PC-3 (cell line): ENCODE results near the gene GOLGA7B. TPM values are rescaled to one million over a fixed set of nuclear protein-coding genes. Genes with fewer than 3 reads are reported as not detected.
A peak's percentile ranks its signal among the peaks of the same experiment; 100 is the strongest.

Experiments
- ATAC-seq: fragments of 200-7000 bp; cut with Tn5 transposase; 2 replicates; pipeline ENCODE4 v1.9.1; 2020; ENCODE audit warnings: mild to moderate bottlenecking, moderate library complexity
- BruUV-seq: library from RNA; stranded (reverse); fragments of 400-500 nt; replicated peaks from 2 replicates; lab custom pipeline; 2021; lab: Mats Ljungman, UMichigan
- CTCF ChIA-PET: fragments of 300-600 bp; sonication (Branson Sonifier 250); formaldehyde crosslinking; loops from one replicate; lab custom pipeline; 2022; ENCODE audit warnings: antibody characterized with exemption; lab: Charles Lee
- POLR2A ChIA-PET: fragments of 300-600 bp; sonication (Branson Sonifier 250); formaldehyde crosslinking; loops from one replicate; lab custom pipeline; 2022; ENCODE audit warnings: antibody characterized with exemption; ENCODE audit not compliant: unreplicated experiment; lab: Charles Lee
- DNase-seq: peaks from one replicate; pipeline ENCODE4 v3.0.0-alpha.2; 2015
- H2AFZ ChIP-seq: fragments of 300-600 bp; sonication (generic); 2 replicates; pipeline ENCODE4 v1.6.0; 2016; ENCODE audit warnings: antibody characterized with exemption, low read length
- H3F3A ChIP-seq: fragments of 300-600 bp; sonication (generic); one replicate; pipeline ENCODE4 v1.6.0; 2017; ENCODE audit warnings: antibody characterized with exemption, low read length, control low read depth, mild to moderate bottlenecking; ENCODE audit not compliant: unreplicated experiment
- H3K27ac ChIP-seq: fragments of 300-600 bp; sonication (generic); 2 replicates; pipeline ENCODE4 v1.5.1; 2016; ENCODE audit warnings: mild to moderate bottlenecking, low read length
- H3K27me3 ChIP-seq: fragments of 300-600 bp; sonication (generic); 2 replicates; pipeline ENCODE4 v1.6.1; 2016; ENCODE audit warnings: low read length, mixed read lengths
- H3K36me3 ChIP-seq: fragments of 300-600 bp; sonication (generic); 2 replicates; pipeline ENCODE4 v1.6.1; 2016; ENCODE audit warnings: low read depth, mixed run types, low read length, mixed read lengths
- H3K4me1 ChIP-seq: fragments of 300-600 bp; sonication (generic); 2 replicates; pipeline ENCODE4 v1.5.1; 2016; ENCODE audit warnings: low read length; ENCODE audit not compliant: insufficient read depth
- H3K4me2 ChIP-seq: fragments of 300-600 bp; sonication (generic); 2 replicates; pipeline ENCODE4 v1.6.0; 2016; ENCODE audit warnings: low read length
- H3K4me3 ChIP-seq: fragments of 300-600 bp; sonication (generic); 2 replicates; pipeline ENCODE4 v1.5.1; 2016; ENCODE audit warnings: mild to moderate bottlenecking, low read length, mixed read lengths
- H3K79me2 ChIP-seq: fragments of 300-600 bp; sonication (generic); 2 replicates; pipeline ENCODE4 v1.6.1; 2017; ENCODE audit warnings: low read length, mixed read lengths
- H3K9ac ChIP-seq: fragments of 300-600 bp; sonication (generic); 2 replicates; pipeline ENCODE4 v1.6.0; 2016; ENCODE audit warnings: mild to moderate bottlenecking, low read length
- H3K9me2 ChIP-seq: fragments of 300-600 bp; sonication (generic); replicated peaks from 2 replicates; pipeline ENCODE4 v1.6.1; 2016; ENCODE audit warnings: mixed run types, low read length, mixed read lengths
- H3K9me3 ChIP-seq: fragments of 300-600 bp; sonication (generic); 2 replicates; pipeline ENCODE4 v1.6.1; 2016; ENCODE audit warnings: low read length, mixed read lengths
- H4K20me1 ChIP-seq: fragments of 300-600 bp; sonication (generic); 2 replicates; pipeline ENCODE4 v1.6.1; 2016; ENCODE audit warnings: low read length, mixed read lengths
- EZH2 ChIP-seq: fragments of 300-600 bp; sonication (generic); IDR thresholded peaks from one replicate; pipeline ENCODE4 v1.6.1; 2017; ENCODE audit warnings: antibody characterized with exemption, mild to moderate bottlenecking, low read length; ENCODE audit not compliant: unreplicated experiment
- EZH2phosphoT487 ChIP-seq: fragments of 300-600 bp; sonication (generic); IDR thresholded peaks from 2 replicates; pipeline ENCODE4 v1.6.1; 2018; ENCODE audit warnings: mild to moderate bottlenecking, antibody characterized with exemption, low read length, borderline replicate concordance
- intact Hi-C: fragments of 100-400 bp; cut with micrococcal nuclease; formaldehyde crosslinking; loops from 2 replicates; pipeline ENCODE4 v1.9.0; 2023
- total RNA-seq: library from RNA; depleted of rRNA; stranded (reverse); fragments of >200 nt; gene quantifications from 2 replicates; pipeline ENCODE4 v1.2.3, GENCODE V29; 2014
- TF ChIP-seq, protein P1 (sequence below): fragments of 300-600 bp; sonication (generic); conservative IDR thresholded peaks from 2 replicates; pipeline ENCODE4 v1.5.1; 2017; ENCODE audit warnings: antibody characterized with exemption, low read depth, mild to moderate bottlenecking, low read length

The GOLGA7B gene
- total RNA-seq, 1 experiment from 2014 or later: 0.26 TPM

DNA sequence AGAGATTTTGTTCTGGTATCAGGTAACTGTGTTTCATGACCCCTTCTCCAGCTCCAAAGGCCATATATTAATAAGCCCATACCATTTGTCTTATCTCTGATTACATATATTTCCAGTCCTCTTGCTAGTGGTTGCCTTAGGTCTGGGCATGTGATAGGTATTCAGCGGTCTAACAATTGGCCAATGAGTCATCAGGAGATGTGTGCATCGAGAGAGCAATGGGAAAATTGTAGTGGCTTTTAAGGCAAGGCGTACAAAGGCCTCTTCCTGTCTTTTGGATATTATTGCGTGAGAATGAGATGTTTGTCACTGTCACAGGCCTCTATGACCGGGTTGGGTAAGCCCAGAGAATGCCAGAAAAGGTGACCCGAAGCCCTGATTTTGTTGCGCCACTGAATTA lies 39.2 kb upstream of the GOLGA7B start:
- ChIA-PET POLR2A (no interaction called here), CTCF (no interaction called here)
- no TSS peak for BruUV-seq
- Histone ChIP-seq H3K79me2 (no peaks in the 10 kb centered on the region), H4K20me1 (no peaks in the 10 kb centered on the region), H3K9ac (no peak overlapping the region), H3K27me3 (no peaks in the 10 kb centered on the region), H3K4me3 (no peak overlapping the region), H3K4me2 (no peak overlapping the region), H3K9me3 (no peaks in the 10 kb centered on the region), H3K36me3 (no peaks in the 10 kb centered on the region), H3K4me1 (peaks cover 17% of the 10 kb centered on the region), H3K9me2 (no peaks in the 10 kb centered on the region), H2AFZ (no peak overlapping the region), H3F3A (no peaks in the 10 kb centered on the region), H3K27ac (no peak overlapping the region; the same call in 1 of the 2 replicates)
- DNase-seq: peak; percentile 51
- intact Hi-C loops: no loop called here
- TF ChIP-seq EZH2: no peak
- no peak for TF ChIP-seq EZH2phosphoT487
- TF ChIP-seq, protein P1, sequence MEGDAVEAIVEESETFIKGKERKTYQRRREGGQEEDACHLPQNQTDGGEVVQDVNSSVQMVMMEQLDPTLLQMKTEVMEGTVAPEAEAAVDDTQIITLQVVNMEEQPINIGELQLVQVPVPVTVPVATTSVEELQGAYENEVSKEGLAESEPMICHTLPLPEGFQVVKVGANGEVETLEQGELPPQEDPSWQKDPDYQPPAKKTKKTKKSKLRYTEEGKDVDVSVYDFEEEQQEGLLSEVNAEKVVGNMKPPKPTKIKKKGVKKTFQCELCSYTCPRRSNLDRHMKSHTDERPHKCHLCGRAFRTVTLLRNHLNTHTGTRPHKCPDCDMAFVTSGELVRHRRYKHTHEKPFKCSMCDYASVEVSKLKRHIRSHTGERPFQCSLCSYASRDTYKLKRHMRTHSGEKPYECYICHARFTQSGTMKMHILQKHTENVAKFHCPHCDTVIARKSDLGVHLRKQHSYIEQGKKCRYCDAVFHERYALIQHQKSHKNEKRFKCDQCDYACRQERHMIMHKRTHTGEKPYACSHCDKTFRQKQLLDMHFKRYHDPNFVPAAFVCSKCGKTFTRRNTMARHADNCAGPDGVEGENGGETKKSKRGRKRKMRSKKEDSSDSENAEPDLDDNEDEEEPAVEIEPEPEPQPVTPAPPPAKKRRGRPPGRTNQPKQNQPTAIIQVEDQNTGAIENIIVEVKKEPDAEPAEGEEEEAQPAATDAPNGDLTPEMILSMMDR: no peak
- no peak for ATAC-seq

DNA sequence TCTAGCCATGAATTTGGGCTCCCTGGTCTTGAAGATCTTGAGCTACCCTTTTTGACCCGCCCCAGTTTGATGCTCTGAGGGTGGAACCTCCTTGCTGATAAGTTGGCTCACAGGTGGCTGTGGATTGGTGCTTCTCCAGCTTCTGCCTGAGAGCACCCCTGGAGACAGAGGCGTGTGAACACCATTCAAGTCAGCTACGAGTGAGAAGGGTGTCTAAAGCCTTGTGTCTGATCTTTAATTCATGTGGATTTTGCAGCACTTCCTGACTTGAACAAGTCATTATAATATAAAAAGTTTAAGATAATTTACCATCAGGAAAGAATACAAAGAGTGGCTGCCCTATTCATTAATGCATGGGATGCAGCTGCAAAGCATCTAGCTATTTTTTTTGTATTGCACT lies 37.7 kb upstream of the GOLGA7B start:
- intact Hi-C loops: no loop called here
- H3K4me1 ChIP-seq: peaks cover 17% of the 10 kb centered on the region
- no peak for ATAC-seq
- no TSS peak for BruUV-seq
- POLR2A ChIA-PET: no interaction called here
- DNase-seq: no peak
- CTCF ChIA-PET: no interaction called here
- H3F3A ChIP-seq: no peaks in the 10 kb centered on the region
- H3K9me2 ChIP-seq: no peaks in the 10 kb centered on the region
- TF ChIP-seq, protein P1: no peak
- TF ChIP-seq EZH2phosphoT487 (no peak), EZH2 (no peak)
- H3K36me3 ChIP-seq: no peaks in the 10 kb centered on the region
- no peak overlapping the region for H3K4me3 ChIP-seq
- H4K20me1 ChIP-seq: no peaks in the 10 kb centered on the region
- no peaks in the 10 kb centered on the region for H3K9me3 ChIP-seq
- no peaks in the 10 kb centered on the region for H3K27me3 ChIP-seq
- no peak overlapping the region for H3K9ac ChIP-seq
- H2AFZ ChIP-seq: no peak overlapping the region
- H3K79me2 ChIP-seq: no peaks in the 10 kb centered on the region
- H3K27ac ChIP-seq: no peak overlapping the region
- no peak overlapping the region for H3K4me2 ChIP-seq

DNA sequence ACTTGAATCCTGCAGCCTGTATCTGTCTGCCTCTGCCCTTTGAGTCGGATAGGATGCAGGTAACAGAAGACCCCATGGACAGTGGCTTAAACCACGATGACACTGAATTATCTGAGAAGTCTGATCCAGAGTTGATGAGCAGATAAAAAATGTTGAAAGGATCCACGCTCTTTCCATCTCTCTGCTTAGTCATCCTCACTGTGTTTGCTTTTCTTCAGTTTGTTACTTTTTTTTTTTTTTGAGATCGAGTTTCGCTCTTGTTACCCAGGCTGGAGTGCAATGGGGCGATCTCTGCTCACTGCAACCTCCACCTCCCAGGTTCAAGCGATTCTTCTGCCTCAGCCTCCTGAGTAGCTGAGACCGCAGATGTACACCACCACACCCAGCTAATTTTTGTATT lies 36.9 kb upstream of the GOLGA7B start:
- H3K36me3 ChIP-seq: no peaks in the 10 kb centered on the region
- intact Hi-C loops: no loop called here
- H3K4me2 ChIP-seq: peak overlapping the region; percentile 60
- DNase-seq (peak; percentile 27), ATAC-seq (peak; percentile 59; the same call in 1 of the 2 replicates)
- no TSS peak for BruUV-seq
- H3F3A ChIP-seq: no peaks in the 10 kb centered on the region
- no peak overlapping the region for H3K9ac ChIP-seq
- H3K4me3 ChIP-seq: no peak overlapping the region
- POLR2A ChIA-PET: no interaction called here
- no peak overlapping the region for H2AFZ ChIP-seq
- CTCF ChIA-PET: no interaction called here
- peaks cover 17% of the 10 kb centered on the region for H3K4me1 ChIP-seq
- H4K20me1 ChIP-seq: no peaks in the 10 kb centered on the region
- no peaks in the 10 kb centered on the region for H3K9me2 ChIP-seq
- H3K27ac ChIP-seq: peak overlapping the region; percentile 64
- no peaks in the 10 kb centered on the region for H3K9me3 ChIP-seq
- no peaks in the 10 kb centered on the region for H3K79me2 ChIP-seq
- no peaks in the 10 kb centered on the region for H3K27me3 ChIP-seq
- TF ChIP-seq, protein P1: no peak
- no peak for TF ChIP-seq EZH2phosphoT487
- no peak for TF ChIP-seq EZH2
